Prostate gland (tissue), 2 donors: ENCODE results near the gene HUS1.

Experiments
- POLR2A ChIP-seq: fragments of 450-650 bp; IDR thresholded peaks from one replicate; pipeline ENCODE4 v1.6.1; 2016; ENCODE audit warnings: antibody characterized with exemption, mild to moderate bottlenecking
- TF ChIP-seq, protein P1 (sequence below), 4 experiments: fragments of 200-600 bp in 2 of 4; fragments of 450-650 bp in 2 of 4; sonication (generic) in 2 of 4; IDR thresholded peaks; 1 replicate in 3 of 4; 2 replicates in 1 of 4; pipeline ENCODE4 v1.5.1; 2016 to 2019; ENCODE audit warnings: antibody characterized with exemption in 4 of 4, mild to moderate bottlenecking in 2 of 4, moderate library complexity in 2 of 4

GRCh38 chr7:48006866-48007265 is 27.5 kb upstream of the HUS1 start:
- TF ChIP-seq, protein P1, sequence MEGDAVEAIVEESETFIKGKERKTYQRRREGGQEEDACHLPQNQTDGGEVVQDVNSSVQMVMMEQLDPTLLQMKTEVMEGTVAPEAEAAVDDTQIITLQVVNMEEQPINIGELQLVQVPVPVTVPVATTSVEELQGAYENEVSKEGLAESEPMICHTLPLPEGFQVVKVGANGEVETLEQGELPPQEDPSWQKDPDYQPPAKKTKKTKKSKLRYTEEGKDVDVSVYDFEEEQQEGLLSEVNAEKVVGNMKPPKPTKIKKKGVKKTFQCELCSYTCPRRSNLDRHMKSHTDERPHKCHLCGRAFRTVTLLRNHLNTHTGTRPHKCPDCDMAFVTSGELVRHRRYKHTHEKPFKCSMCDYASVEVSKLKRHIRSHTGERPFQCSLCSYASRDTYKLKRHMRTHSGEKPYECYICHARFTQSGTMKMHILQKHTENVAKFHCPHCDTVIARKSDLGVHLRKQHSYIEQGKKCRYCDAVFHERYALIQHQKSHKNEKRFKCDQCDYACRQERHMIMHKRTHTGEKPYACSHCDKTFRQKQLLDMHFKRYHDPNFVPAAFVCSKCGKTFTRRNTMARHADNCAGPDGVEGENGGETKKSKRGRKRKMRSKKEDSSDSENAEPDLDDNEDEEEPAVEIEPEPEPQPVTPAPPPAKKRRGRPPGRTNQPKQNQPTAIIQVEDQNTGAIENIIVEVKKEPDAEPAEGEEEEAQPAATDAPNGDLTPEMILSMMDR (IDR thresholded peaks at IDR 0.05) = no peak
- TF ChIP-seq POLR2A = no peak
